ENCODE results near the gene ENOX1. TPM values are rescaled to one million over a fixed set of nuclear protein-coding genes. Genes with fewer than 3 reads are reported as not detected.

The ENOX1 gene
- total and polyA plus RNA-seq, 2 of the 13 experiments (the other 11 are each of a cell fraction or from before 2014, with no cell fraction given): not detected

GRCh38 chr13:43316281-43316680 lies 470.5 kb downstream of the ENOX1 start:
- H4K20me1 ChIP-seq (ENCODE audit: insufficient read depth, low read length): no peaks in the 10 kb centered on the region
- POLR2A ChIA-PET: no interaction called here
- H3K27ac ChIP-seq (ENCODE audit: extremely low read length, insufficient read depth, low read length): no peak overlapping the region
- FAIRE-seq: no peak
- 33% methylated on average over 2 of the region's 2 CpGs for WGBS (ENCODE audit: low lambda C conversion rate)
- CTCF ChIA-PET (ENCODE audit: low intra/inter-chr PET ratio, low total read pairs): no interaction called here
- in situ Hi-C loops (cut with HindIII; ENCODE audit: extremely low pct_ligation_motif_present, low pct_unique_long_range_greater_than_20kb): loop anchor here (25.0 kb wide), 1 partner anchor 471 kb away; the partner anchor contains the start of gene ENOX1
- BruUV-seq (replicated peaks): no TSS peak
- H3K9me3 ChIP-seq (ENCODE audit: low read length): no peaks in the 10 kb centered on the region
- H3K4me1 ChIP-seq (ENCODE audit: insufficient read depth, low read length): no peaks in the 10 kb centered on the region
- no peak for TF ChIP-seq ZNF446 (CRISPR knock-in tag; IDR thresholded peaks at IDR 0.05)
- TF ChIP-seq, protein P1, sequence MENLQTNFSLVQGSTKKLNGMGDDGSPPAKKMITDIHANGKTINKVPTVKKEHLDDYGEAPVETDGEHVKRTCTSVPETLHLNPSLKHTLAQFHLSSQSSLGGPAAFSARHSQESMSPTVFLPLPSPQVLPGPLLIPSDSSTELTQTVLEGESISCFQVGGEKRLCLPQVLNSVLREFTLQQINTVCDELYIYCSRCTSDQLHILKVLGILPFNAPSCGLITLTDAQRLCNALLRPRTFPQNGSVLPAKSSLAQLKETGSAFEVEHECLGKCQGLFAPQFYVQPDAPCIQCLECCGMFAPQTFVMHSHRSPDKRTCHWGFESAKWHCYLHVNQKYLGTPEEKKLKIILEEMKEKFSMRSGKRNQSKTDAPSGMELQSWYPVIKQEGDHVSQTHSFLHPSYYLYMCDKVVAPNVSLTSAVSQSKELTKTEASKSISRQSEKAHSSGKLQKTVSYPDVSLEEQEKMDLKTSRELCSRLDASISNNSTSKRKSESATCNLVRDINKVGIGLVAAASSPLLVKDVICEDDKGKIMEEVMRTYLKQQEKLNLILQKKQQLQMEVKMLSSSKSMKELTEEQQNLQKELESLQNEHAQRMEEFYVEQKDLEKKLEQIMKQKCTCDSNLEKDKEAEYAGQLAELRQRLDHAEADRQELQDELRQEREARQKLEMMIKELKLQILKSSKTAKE (CRISPR knock-in tag; IDR thresholded peaks at IDR 0.05; ENCODE audit: borderline replicate concordance): no peak
- no peak for TF ChIP-seq ZNF619 (CRISPR knock-in tag; IDR thresholded peaks at IDR 0.05)
- no peak for TF ChIP-seq ZNF282 (IDR thresholded peaks at IDR 0.05; ENCODE audit: partially characterized antibody)
- no peak overlapping the region for H3K4me2 ChIP-seq (ENCODE audit: low read depth, low read length)
- intact Hi-C loops (cut with micrococcal nuclease; ENCODE audit: unreplicated experiment): no loop called here
- no peaks in the 10 kb centered on the region for H3K79me2 ChIP-seq (ENCODE audit: insufficient read depth, low read length)
- H3K36me3 ChIP-seq (replicated peaks in 1 of 2; ENCODE audit: control insufficient read depth in 1 of 2, insufficient read depth in 2 of 2, low read length in 2 of 2): no peaks in the 10 kb centered on the region
- no peaks in the 10 kb centered on the region for H3K27me3 ChIP-seq (ENCODE audit: control insufficient read depth in 1 of 2, insufficient read depth in 2 of 2, low read length in 2 of 2)
- no peak overlapping the region for H3K4me3 ChIP-seq (replicated peaks in 1 of 3; ENCODE audit: insufficient read depth in 1 of 3, low read depth in 2 of 3, low read length in 3 of 3)
- DNase-seq (ENCODE audit: low spot score): no peak
- no peak overlapping the region for H3K9ac ChIP-seq (ENCODE audit: insufficient read depth, low read depth, low read length)
- ATAC-seq: no peak
- H2AFZ ChIP-seq (ENCODE audit: low read length): no peak overlapping the region

DNA sequence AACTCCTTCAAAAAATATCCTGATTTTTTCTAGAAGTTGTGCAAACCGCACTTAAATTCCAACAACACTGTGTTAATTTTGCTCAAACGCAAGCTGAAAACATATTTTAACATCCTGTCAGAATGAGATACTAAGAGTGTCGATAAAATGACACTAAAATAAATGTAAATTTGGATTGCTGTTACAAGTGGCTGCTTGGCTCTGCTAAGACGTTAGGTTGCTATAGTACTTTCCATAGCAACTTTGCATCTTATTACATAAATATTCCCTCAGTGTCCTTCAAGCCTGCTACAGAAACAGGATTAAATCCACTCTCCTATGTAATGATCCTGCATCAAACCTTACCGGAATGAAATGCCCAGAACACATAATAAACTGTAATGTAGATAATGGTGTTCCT lies 471.2 kb downstream of the ENOX1 start:
- ATAC-seq: no peak
- Histone ChIP-seq H3K79me2 (ENCODE audit: insufficient read depth, low read length) (no peaks in the 10 kb centered on the region), H3K27me3 (ENCODE audit: control insufficient read depth in 1 of 2, insufficient read depth in 2 of 2, low read length in 2 of 2) (no peaks in the 10 kb centered on the region), H3K9me3 (ENCODE audit: low read length) (no peaks in the 10 kb centered on the region), H2AFZ (ENCODE audit: low read length) (no peak overlapping the region), H3K27ac (ENCODE audit: extremely low read length, insufficient read depth, low read length) (no peak overlapping the region), H3K4me1 (ENCODE audit: insufficient read depth, low read length) (no peaks in the 10 kb centered on the region), H3K4me3 (replicated peaks in 1 of 3; ENCODE audit: insufficient read depth in 1 of 3, low read depth in 2 of 3, low read length in 3 of 3) (no peak overlapping the region), H4K20me1 (ENCODE audit: insufficient read depth, low read length) (no peaks in the 10 kb centered on the region), H3K4me2 (ENCODE audit: low read depth, low read length) (no peak overlapping the region), H3K9ac (ENCODE audit: insufficient read depth, low read depth, low read length) (no peak overlapping the region), H3K36me3 (replicated peaks in 1 of 2; ENCODE audit: control insufficient read depth in 1 of 2, insufficient read depth in 2 of 2, low read length in 2 of 2) (no peaks in the 10 kb centered on the region)
- no peak for DNase-seq (ENCODE audit: low spot score)
- POLR2A ChIA-PET: no interaction called here
- CTCF ChIA-PET (ENCODE audit: low intra/inter-chr PET ratio, low total read pairs): no interaction called here
- intact Hi-C loops (cut with micrococcal nuclease; ENCODE audit: unreplicated experiment) (no loop called here), in situ Hi-C loops (cut with HindIII; ENCODE audit: extremely low pct_ligation_motif_present, low pct_unique_long_range_greater_than_20kb) (loop anchor here (25.0 kb wide), 1 partner anchor 472 kb away; the partner anchor contains the start of gene ENOX1)
- 43% methylated on average over 5 of the region's 5 CpGs for WGBS (ENCODE audit: low lambda C conversion rate)
- no peak for FAIRE-seq
- BruUV-seq (replicated peaks): no TSS peak
- no peak for TF ChIP-seq GABPA (IDR thresholded peaks at IDR 0.05; ENCODE audit: low read depth, low read length)
- TF ChIP-seq GABPA (CRISPR knock-in tag; IDR thresholded peaks at IDR 0.05; ENCODE audit: low read depth): no peak
- no peak for TF ChIP-seq PAF1 (CRISPR knock-in tag; IDR thresholded peaks at IDR 0.05)
- TF ChIP-seq ZSCAN31 (CRISPR knock-in tag; IDR thresholded peaks at IDR 0.05; ENCODE audit: low read depth): no peak
- no peak for TF ChIP-seq TP53 (CRISPR knock-in tag; conservative IDR thresholded peaks at IDR 0.05)
- TF ChIP-seq, protein P2, sequence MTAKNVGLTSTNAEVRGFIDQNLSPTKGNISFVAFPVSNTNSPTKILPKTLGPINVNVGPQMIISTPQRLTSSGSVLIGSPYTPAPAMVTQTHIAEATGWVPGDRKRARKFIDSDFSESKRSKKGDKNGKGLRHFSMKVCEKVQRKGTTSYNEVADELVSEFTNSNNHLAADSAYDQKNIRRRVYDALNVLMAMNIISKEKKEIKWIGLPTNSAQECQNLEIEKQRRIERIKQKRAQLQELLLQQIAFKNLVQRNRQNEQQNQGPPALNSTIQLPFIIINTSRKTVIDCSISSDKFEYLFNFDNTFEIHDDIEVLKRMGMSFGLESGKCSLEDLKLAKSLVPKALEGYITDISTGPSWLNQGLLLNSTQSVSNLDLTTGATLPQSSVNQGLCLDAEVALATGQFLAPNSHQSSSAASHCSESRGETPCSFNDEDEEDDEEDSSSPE (CRISPR knock-in tag; IDR thresholded peaks at IDR 0.05): no peak
- TF ChIP-seq, protein P3, sequence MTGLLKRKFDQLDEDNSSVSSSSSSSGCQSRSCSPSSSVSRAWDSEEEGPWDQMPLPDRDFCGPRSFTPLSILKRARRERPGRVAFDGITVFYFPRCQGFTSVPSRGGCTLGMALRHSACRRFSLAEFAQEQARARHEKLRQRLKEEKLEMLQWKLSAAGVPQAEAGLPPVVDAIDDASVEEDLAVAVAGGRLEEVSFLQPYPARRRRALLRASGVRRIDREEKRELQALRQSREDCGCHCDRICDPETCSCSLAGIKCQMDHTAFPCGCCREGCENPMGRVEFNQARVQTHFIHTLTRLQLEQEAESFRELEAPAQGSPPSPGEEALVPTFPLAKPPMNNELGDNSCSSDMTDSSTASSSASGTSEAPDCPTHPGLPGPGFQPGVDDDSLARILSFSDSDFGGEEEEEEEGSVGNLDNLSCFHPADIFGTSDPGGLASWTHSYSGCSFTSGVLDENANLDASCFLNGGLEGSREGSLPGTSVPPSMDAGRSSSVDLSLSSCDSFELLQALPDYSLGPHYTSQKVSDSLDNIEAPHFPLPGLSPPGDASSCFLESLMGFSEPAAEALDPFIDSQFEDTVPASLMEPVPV (CRISPR knock-in tag; IDR thresholded peaks at IDR 0.05): no peak
- no peak for TF ChIP-seq ZNF678 (CRISPR knock-in tag; IDR thresholded peaks at IDR 0.05)
- no peak for TF ChIP-seq CHCHD3 (CRISPR knock-in tag; IDR thresholded peaks at IDR 0.05)
- TF ChIP-seq, protein P4, sequence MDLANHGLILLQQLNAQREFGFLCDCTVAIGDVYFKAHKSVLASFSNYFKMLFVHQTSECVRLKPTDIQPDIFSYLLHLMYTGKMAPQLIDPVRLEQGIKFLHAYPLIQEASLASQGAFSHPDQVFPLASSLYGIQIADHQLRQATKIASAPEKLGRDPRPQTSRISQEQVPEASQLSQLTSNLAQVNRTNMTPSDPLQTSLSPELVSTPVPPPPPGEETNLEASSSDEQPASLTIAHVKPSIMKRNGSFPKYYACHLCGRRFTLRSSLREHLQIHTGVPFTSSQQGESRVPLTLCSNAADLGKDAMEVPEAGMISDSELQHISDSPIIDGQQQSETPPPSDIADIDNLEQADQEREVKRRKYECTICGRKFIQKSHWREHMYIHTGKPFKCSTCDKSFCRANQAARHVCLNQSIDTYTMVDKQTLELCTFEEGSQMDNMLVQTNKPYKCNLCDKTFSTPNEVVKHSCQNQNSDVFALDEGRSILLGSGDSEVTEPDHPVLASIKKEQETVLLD (CRISPR knock-in tag; IDR thresholded peaks at IDR 0.05; ENCODE audit: low read depth): no peak

Measured in HepG2 (cell line).